Activated naive CD4-positive, alpha-beta T cell treated with anti-CD3 and anti-CD28 coated beads for 36 hours (primary cell): Measurements from ENCODE around the gene ARHGAP33. TPM values are rescaled to one million over a fixed set of nuclear protein-coding genes. Genes with fewer than 3 reads are reported as not detected.

Source experiments
- CTCF ChIA-PET: fragments of 350-600 bp; sonication (Branson Sonifier 250); formaldehyde crosslinking; loops from one replicate; lab custom pipeline; 2021; ENCODE audit warnings: antibody characterized with exemption; lab: Charles Lee
- DNase-seq: peaks from one replicate; pipeline ENCODE4 v3.0.0-alpha.2; 2020
- H3K27ac Mint-ChIP-seq: one replicate; pipeline ENCODE4 v1.8.0; 2021; ENCODE audit warnings: mild to moderate bottlenecking, mixed read lengths
- H3K27me3 Mint-ChIP-seq: one replicate; pipeline ENCODE4 v1.8.0; 2021; ENCODE audit warnings: low read depth, mixed read lengths
- H3K36me3 Mint-ChIP-seq: one replicate; pipeline ENCODE4 v1.8.0; 2021; ENCODE audit warnings: low read depth, mixed read lengths
- H3K4me1 Mint-ChIP-seq: one replicate; pipeline ENCODE4 v1.8.0; 2021; ENCODE audit warnings: low read depth, mixed read lengths
- H3K4me3 Mint-ChIP-seq: one replicate; pipeline ENCODE4 v1.8.0; 2021; ENCODE audit warnings: mild to moderate bottlenecking, moderate library complexity, mixed read lengths
- H3K9me3 Mint-ChIP-seq: one replicate; pipeline ENCODE4 v1.8.0; 2021; ENCODE audit warnings: mixed read lengths
- intact Hi-C: fragments of 100-400 bp; cut with micrococcal nuclease; formaldehyde crosslinking; loops from one replicate; pipeline ENCODE4 v1.15.1; 2023
- total RNA-seq, 2 experiments: library from RNA; stranded (reverse); gene quantifications; one replicate each; pipeline ENCODE4 v1.2.3, GENCODE V29; 2021

The ARHGAP33 gene
- total RNA-seq, 2 experiments from 2014 or later, result 49.5 to 61.6 TPM

- no peak for DNase-seq
- intact Hi-C loops, result no loop called here
- H3K4me3 Mint-ChIP-seq, result no peak overlapping the region
- CTCF ChIA-PET, result interaction anchor here (1.6 kb wide), 1 partner anchor 23 kb away, joined by 6 read pairs; no protein-coding TSS in a partner anchor
- H3K9me3 Mint-ChIP-seq, result no peaks in the 10 kb centered on the region
- H3K27ac Mint-ChIP-seq, result no peak overlapping the region
- H3K27me3 Mint-ChIP-seq, result peaks cover 28% of the 10 kb centered on the region
- peaks cover 6% of the 10 kb centered on the region for H3K4me1 Mint-ChIP-seq
- no peaks in the 10 kb centered on the region for H3K36me3 Mint-ChIP-seq
These were observed 21.5 kb downstream of the ARHGAP33 start for GRCh38 chr19:35796645-35797542.

- H3K4me3 Mint-ChIP-seq, result no peak overlapping the region
- no peak overlapping the region for H3K27ac Mint-ChIP-seq
- DNase-seq, result no peak
- intact Hi-C loops, result no loop called here
- peaks cover 6% of the 10 kb centered on the region for H3K4me1 Mint-ChIP-seq
- no peaks in the 10 kb centered on the region for H3K36me3 Mint-ChIP-seq
- no peaks in the 10 kb centered on the region for H3K9me3 Mint-ChIP-seq
- peaks cover 28% of the 10 kb centered on the region for H3K27me3 Mint-ChIP-seq
- CTCF ChIA-PET, result interaction anchor here (1.0 to 1.6 kb wide), 2 partner anchors 22 to 103 kb away, joined by 3 to 6 read pairs; no protein-coding TSS in a partner anchor
These were observed 22.3 kb downstream of the ARHGAP33 start for GRCh38 chr19:35797663-35798062.

DNA sequence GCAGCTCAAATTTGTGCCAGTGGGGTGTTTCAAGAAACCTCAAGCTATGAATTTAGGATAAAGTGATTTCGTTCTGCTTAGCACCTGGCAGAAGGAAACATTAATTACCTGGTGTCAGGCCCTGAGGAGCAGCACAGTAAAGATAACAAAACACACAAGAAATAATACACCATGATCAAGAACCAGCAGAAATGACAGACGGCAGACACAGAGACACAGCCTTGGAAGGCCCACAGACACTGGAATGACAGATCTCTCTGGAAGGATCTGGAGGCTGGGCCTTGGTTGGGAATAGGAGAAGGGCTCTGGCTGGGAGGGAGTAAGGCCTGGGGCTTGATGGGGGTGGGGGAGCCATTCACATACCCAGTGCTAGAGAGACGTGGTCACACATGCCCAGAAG is 26.5 kb downstream of the ARHGAP33 start:
- Mint-ChIP-seq H3K36me3 (no peaks in the 10 kb centered on the region), H3K9me3 (no peaks in the 10 kb centered on the region), H3K4me1 (peaks cover 5% of the 10 kb centered on the region), H3K27me3 (peaks cover 16% of the 10 kb centered on the region), H3K4me3 (no peak overlapping the region), H3K27ac (no peak overlapping the region)
- intact Hi-C loops, result no loop called here
- CTCF ChIA-PET, result interaction anchor here (0.6 kb wide), 1 partner anchor 160 kb away, joined by 3 read pairs; no protein-coding TSS in a partner anchor
- no peak for DNase-seq

GRCh38 chr19:35805526-35806102 is 30.2 kb downstream of the ARHGAP33 start:
- Mint-ChIP-seq H3K4me3 (no peak overlapping the region), H3K4me1 (no peaks in the 10 kb centered on the region), H3K9me3 (no peaks in the 10 kb centered on the region), H3K27ac (no peak overlapping the region), H3K36me3 (no peaks in the 10 kb centered on the region), H3K27me3 (peaks cover 2% of the 10 kb centered on the region)
- intact Hi-C loops, result no loop called here
- DNase-seq, result no peak
- CTCF ChIA-PET, result no interaction called here

DNA sequence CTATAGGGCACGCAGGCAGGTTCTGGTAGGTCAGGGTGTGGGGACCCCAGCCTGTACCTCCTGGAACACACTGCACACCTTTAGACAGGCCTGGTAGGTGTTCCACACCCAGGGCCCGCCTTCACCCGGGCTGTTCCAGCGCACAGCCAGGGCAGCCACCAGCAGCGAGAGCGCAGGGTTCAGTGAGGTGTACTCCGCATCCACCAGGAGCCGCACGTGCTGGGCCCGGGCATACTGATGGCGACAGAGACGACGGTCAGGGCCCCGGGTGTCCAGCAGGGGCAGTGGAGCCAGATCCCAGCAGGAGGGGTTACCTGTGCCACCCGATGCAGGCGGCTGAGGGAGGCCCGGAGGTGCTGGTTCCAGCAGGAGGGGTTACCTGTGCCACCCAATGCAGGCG is 31.2 kb downstream of the ARHGAP33 start:
- CTCF ChIA-PET, result no interaction called here
- H3K36me3 Mint-ChIP-seq, result no peaks in the 10 kb centered on the region
- intact Hi-C loops, result no loop called here

DNA sequence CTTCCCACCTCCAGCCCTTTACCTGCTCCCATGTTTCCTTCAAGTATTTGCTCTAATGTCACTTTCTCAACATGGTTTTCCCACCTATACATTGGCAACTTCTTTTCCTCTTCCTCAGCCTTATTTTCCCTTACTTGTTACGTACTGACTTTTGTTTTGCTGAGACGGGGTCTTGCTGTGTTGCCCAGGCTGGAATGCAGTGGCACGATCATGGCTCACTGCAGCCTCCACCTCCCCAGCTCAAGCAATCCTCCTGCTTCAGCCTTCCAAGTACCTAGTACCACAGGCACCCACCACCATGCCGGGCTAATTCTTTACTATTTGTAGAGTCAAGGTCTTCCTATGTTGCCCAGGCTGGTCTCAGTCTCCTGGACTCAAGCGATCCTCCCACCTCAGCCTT is 32.3 kb downstream of the ARHGAP33 start:
- H3K9me3 Mint-ChIP-seq, result no peaks in the 10 kb centered on the region
- DNase-seq, result no peak
- intact Hi-C loops, result no loop called here
- no peak overlapping the region for H3K4me3 Mint-ChIP-seq
- no peak overlapping the region for H3K27ac Mint-ChIP-seq
- no peaks in the 10 kb centered on the region for H3K4me1 Mint-ChIP-seq
- CTCF ChIA-PET, result no interaction called here
- no peaks in the 10 kb centered on the region for H3K36me3 Mint-ChIP-seq
- H3K27me3 Mint-ChIP-seq, result peaks cover 2% of the 10 kb centered on the region

More for the DNA sequence above, 31.2 kb downstream of the ARHGAP33 start:
- Mint-ChIP-seq H3K4me1 (no peaks in the 10 kb centered on the region), H3K27me3 (peaks cover 2% of the 10 kb centered on the region), H3K27ac (no peak overlapping the region), H3K4me3 (no peak overlapping the region), H3K9me3 (no peaks in the 10 kb centered on the region)
- no peak for DNase-seq

- H3K36me3 Mint-ChIP-seq, result no peaks in the 10 kb centered on the region
- CTCF ChIA-PET, result interaction anchor here (0.6 kb wide), 1 partner anchor 219 kb away, joined by 3 read pairs; no protein-coding TSS in a partner anchor
- intact Hi-C loops, result no loop called here
- H3K4me3 Mint-ChIP-seq, result no peak overlapping the region
- no peak overlapping the region for H3K27ac Mint-ChIP-seq
- H3K4me1 Mint-ChIP-seq, result no peaks in the 10 kb centered on the region
- H3K9me3 Mint-ChIP-seq, result no peaks in the 10 kb centered on the region
- H3K27me3 Mint-ChIP-seq, result peaks cover 2% of the 10 kb centered on the region
- DNase-seq, result no peak
These were observed 36.2 kb downstream of the ARHGAP33 start for GRCh38 chr19:35811317-35812219.

DNA sequence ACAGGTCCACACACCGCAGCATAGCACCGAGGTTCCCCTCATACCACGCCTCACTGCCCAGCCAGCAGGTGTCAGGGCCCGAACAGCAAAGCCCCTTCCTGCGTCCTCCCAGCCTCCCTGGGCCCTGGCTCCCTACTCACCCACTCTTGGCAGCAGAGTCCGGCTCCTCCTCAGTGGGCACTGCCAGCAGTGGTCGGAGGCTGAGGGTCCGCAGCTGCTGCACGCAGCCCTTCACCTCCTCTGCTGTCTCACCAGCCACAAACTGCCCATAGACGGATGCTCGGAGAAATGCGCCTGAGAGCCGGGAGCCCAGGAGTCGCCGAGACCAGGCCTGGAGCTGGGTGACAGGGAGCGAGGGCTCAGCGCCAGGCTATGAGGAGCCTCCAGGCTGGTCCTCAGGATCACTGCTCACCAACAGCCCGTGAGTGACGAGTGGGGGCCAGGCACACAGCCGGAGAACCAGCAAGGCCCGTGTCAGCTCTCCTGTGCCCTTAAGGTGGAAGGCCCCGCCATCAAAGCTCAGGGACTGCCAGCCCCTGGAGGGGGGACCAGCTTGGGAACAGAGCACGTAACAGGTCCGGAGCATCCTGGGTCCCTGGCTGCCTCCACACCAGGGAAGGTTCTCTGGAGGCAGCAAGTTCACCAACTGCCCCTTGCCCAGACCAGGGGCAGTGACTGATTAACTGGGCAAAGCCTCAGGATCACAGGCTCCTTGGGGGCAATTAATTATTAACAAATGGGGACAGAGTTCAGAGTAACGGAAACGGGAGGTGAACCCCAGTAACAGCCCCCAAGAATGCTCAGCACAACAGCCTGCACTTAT is 37.1 kb downstream of the ARHGAP33 start, which contains the start of gene PRODH2:
Gene PRODH2, minus strand, starts transcription at position 626 of the 823 bp plus-strand sequence. Its CDS starts 40 bp downstream, at position 586.
- no peaks in the 10 kb centered on the region for H3K36me3 Mint-ChIP-seq
- no peaks in the 10 kb centered on the region for H3K9me3 Mint-ChIP-seq
- H3K27me3 Mint-ChIP-seq, result peaks cover 4% of the 10 kb centered on the region
- no peak within 1 kb of the TSS for H3K27ac Mint-ChIP-seq
- intact Hi-C loops, result no loop called here
- DNase-seq, result no peak
- no peaks in the 10 kb centered on the region for H3K4me1 Mint-ChIP-seq
- CTCF ChIA-PET, result interaction anchor here (1.7 kb wide), 1 partner anchor 118 kb away, joined by 4 read pairs; no protein-coding TSS in a partner anchor
- no peak within 1 kb of the TSS for H3K4me3 Mint-ChIP-seq

- H3K27ac Mint-ChIP-seq, result no peak overlapping the region
These were observed 37.9 kb downstream of the ARHGAP33 start for GRCh38 chr19:35813043-35813890.

DNA sequence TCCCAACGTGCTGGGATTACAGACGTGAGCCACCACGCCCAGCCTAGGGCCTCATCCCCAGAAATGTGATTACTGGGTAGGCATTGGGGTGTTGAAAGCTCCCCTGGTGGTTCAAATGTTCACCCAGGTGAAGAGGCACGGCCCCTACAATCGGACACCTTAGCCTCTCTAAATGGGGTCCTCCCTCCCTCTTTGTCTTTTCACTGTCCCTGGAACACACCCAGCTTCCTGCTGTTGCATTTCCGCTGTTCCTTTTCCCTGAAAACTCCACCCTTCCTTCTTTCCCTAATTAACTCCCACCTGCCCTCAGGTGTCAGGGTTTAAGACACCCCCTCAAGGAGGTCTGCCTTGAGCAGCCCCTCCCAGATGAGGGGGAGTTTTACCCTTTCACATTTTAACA is 40.9 kb downstream of the ARHGAP33 start:
- no peak for DNase-seq
- CTCF ChIA-PET, result interaction anchor here (0.8 to 1.5 kb wide), 4 partner anchors 14 to 122 kb away, joined by 3 to 5 read pairs (median 4); no protein-coding TSS in a partner anchor
- Mint-ChIP-seq H3K4me1 (peaks cover 3% of the 10 kb centered on the region), H3K9me3 (no peaks in the 10 kb centered on the region), H3K4me3 (no peak overlapping the region), H3K27ac (no peak overlapping the region), H3K36me3 (no peaks in the 10 kb centered on the region), H3K27me3 (peaks cover 11% of the 10 kb centered on the region)
- intact Hi-C loops, result no loop called here

More at GRCh38 chr19:35813043-35813890, 37.9 kb downstream of the ARHGAP33 start:
- Mint-ChIP-seq H3K9me3 (no peaks in the 10 kb centered on the region), H3K27me3 (peaks cover 5% of the 10 kb centered on the region), H3K36me3 (no peaks in the 10 kb centered on the region), H3K4me1 (no peaks in the 10 kb centered on the region), H3K4me3 (no peak overlapping the region)
- intact Hi-C loops, result no loop called here
- DNase-seq, result no peak
- CTCF ChIA-PET, result interaction anchor here (1.7 kb wide), 1 partner anchor 119 kb away, joined by 4 read pairs; no protein-coding TSS in a partner anchor
